IMR-90 (cell line): ENCODE measurements around the gene IFNA13.

Experiments used
- MAFK ChIP-seq: IDR thresholded peaks from 2 replicates; pipeline ENCODE4 v1.6.1; 2012; ENCODE audit warnings: low read depth, low read length, improper control_type of control experiment
- RAD21 ChIP-seq: IDR thresholded peaks from 2 replicates; pipeline ENCODE4 v1.6.1; 2012; ENCODE audit warnings: low read length, improper control_type of control experiment
- RFX5 ChIP-seq: IDR thresholded peaks from 2 replicates; pipeline ENCODE4 v1.8.0; 2012; ENCODE audit warnings: low read depth, mild to moderate bottlenecking, low read length, moderate library complexity
- TF ChIP-seq, protein P1 (sequence below): conservative IDR thresholded peaks from 2 replicates; pipeline ENCODE4 v1.5.1; 2012; ENCODE audit warnings: mild to moderate bottlenecking, low read depth, low read length, improper control_type of control experiment

DNA sequence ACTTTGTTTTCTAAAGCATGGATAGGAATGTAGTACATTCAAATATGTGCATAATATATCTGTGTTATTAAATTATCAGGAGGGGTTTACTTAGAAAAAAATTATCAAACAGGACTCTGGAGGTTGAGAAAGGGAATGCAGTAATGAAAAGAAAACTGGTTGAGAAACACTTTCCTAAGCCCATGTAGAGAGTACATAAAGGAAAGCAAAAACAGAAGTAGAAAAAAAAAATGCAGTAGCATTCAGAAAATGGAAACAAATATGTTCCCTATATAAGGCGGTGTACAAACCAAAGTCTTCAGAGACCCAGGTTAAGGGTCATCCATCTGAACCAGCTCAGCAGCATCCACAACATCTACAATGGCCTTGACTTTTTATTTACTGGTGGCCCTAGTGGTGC, 41.0 kb upstream of the IFNA13 start, which contains the start of gene IFNA8:
- TF ChIP-seq, protein P1, sequence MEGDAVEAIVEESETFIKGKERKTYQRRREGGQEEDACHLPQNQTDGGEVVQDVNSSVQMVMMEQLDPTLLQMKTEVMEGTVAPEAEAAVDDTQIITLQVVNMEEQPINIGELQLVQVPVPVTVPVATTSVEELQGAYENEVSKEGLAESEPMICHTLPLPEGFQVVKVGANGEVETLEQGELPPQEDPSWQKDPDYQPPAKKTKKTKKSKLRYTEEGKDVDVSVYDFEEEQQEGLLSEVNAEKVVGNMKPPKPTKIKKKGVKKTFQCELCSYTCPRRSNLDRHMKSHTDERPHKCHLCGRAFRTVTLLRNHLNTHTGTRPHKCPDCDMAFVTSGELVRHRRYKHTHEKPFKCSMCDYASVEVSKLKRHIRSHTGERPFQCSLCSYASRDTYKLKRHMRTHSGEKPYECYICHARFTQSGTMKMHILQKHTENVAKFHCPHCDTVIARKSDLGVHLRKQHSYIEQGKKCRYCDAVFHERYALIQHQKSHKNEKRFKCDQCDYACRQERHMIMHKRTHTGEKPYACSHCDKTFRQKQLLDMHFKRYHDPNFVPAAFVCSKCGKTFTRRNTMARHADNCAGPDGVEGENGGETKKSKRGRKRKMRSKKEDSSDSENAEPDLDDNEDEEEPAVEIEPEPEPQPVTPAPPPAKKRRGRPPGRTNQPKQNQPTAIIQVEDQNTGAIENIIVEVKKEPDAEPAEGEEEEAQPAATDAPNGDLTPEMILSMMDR: no peak
- no peak for TF ChIP-seq RFX5
- TF ChIP-seq RAD21: no peak
- no peak for TF ChIP-seq MAFK
